IPS-18a (cell line): ENCODE data around the gene USP30.

Source experiments
- H3K27ac ChIP-seq: one replicate; pipeline ENCODE4 v1.5.1; 2013; ENCODE audit warnings: low read length
- H3K27me3 ChIP-seq: one replicate; pipeline ENCODE4 v1.6.1; 2013; ENCODE audit warnings: mild to moderate bottlenecking, low read length; ENCODE audit not compliant: control insufficient read depth, insufficient read depth
- H3K36me3 ChIP-seq: one replicate; pipeline ENCODE4 v1.6.1; 2013; ENCODE audit warnings: low read depth, low read length; ENCODE audit not compliant: control insufficient read depth
- H3K4me1 ChIP-seq: one replicate; pipeline ENCODE4 v1.6.1; 2013; ENCODE audit warnings: low read depth, low read length; ENCODE audit not compliant: control insufficient read depth
- H3K4me3 ChIP-seq: one replicate; pipeline ENCODE4 v1.5.1; 2013; ENCODE audit warnings: low read length
- H3K9ac ChIP-seq: one replicate; pipeline ENCODE4 v1.6.1; 2013; ENCODE audit warnings: mild to moderate bottlenecking, low read length, moderate library complexity
- H3K9me3 ChIP-seq: one replicate; pipeline ENCODE4 v1.6.1; 2013; ENCODE audit warnings: low read depth, low read length; ENCODE audit not compliant: control insufficient read depth

USP30 gene

DNA sequence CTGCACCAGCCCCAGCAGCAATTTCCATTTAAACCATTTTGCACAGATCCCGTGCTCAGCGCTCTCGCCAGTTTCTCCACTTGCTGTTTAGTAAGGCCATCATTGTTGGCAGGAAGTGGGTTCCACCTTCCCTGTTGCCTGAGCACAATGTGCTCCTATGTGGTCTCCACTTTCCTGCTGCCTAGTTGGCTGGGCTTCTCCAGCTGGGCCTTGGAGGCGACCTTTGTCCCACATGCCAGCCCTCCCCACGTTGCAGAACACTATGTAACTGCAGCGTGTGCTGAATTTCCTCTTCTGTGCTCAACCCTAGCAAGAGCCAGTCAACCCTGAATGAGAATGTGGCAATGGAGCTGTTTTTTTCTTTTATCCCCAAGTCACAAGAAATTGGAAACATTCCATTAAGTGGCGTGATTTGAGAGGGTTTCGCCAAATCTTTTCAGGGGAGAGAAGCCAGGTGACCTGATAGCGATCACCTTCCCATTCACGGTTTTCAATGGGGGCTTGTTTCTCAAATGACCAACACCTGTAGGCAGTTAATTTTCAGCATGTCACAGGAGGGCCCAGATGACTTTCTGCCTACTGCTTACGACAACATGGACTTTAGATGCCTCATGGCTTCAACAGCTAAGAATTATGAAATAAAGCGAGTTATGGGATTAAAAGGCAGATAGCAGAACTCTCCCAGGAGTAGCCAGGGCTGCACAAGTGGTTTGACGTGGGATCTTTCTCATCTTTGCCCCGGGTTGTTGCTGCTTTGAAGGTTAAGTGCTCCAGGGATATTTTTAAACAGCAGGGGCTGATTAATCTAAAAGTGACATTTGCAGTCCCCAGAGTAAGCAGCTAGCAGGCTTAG, 63.6 kb downstream of the USP30 start, which contains the start of gene ACACB:
Gene ACACB (plus strand): TSS at position 830 of the 853 bp plus-strand sequence. CDS start 22,819 bp downstream, outside the sequence.
- Histone ChIP-seq H3K9ac (no peak within 1 kb of the TSS), H3K27ac (no peak within 1 kb of the TSS), H3K9me3 (no peaks in the 10 kb centered on the region)

GRCh38 chr12:109116611-109116949, 64.2 kb downstream of the USP30 start:
- H3K36me3 ChIP-seq, result no peaks in the 10 kb centered on the region

More for the DNA sequence above, 63.6 kb downstream of the USP30 start, which contains the start of gene ACACB:
- H3K4me1 ChIP-seq, result peaks cover 10% of the 10 kb centered on the region
- no peaks in the 10 kb centered on the region for H3K36me3 ChIP-seq
- H3K27me3 ChIP-seq, result no peaks in the 10 kb centered on the region
- H3K4me3 ChIP-seq, result no peak within 1 kb of the TSS

DNA sequence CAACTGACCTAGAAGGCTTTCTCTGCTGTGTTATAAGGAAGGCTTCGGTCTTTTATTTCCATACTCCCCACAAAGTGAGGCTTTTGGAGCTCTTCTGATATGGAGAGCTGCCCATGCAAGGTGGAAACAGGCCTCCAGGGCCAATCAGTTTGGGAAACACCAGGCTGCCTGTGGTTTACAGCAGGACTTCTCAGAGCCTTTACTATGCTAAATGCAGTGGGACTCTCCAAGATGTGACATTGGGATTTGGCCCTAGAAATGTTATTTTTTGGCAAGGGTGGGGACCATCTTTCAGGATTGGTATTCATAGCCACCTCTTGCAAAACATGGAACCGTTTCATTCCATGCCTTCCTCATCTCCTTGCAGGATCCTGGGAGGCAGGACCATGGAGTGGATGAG, 67.7 kb downstream of the USP30 start:
- Histone ChIP-seq H3K4me1 (peaks cover 10% of the 10 kb centered on the region), H3K9ac (no peak overlapping the region), H3K36me3 (no peaks in the 10 kb centered on the region), H3K27ac (no peak overlapping the region), H3K9me3 (no peaks in the 10 kb centered on the region), H3K27me3 (no peaks in the 10 kb centered on the region), H3K4me3 (no peak overlapping the region)

More at GRCh38 chr12:109116611-109116949, 64.2 kb downstream of the USP30 start:
- no peaks in the 10 kb centered on the region for H3K27me3 ChIP-seq
- no peak overlapping the region for H3K4me3 ChIP-seq
- no peaks in the 10 kb centered on the region for H3K9me3 ChIP-seq
- peaks cover 10% of the 10 kb centered on the region for H3K4me1 ChIP-seq
- no peak overlapping the region for H3K27ac ChIP-seq
- no peak overlapping the region for H3K9ac ChIP-seq

- H3K27ac ChIP-seq, result no peak overlapping the region
- no peaks in the 10 kb centered on the region for H3K27me3 ChIP-seq
- H3K9ac ChIP-seq, result no peak overlapping the region
- H3K36me3 ChIP-seq, result no peaks in the 10 kb centered on the region
- no peaks in the 10 kb centered on the region for H3K9me3 ChIP-seq
- no peak overlapping the region for H3K4me3 ChIP-seq
- peaks cover 8% of the 10 kb centered on the region for H3K4me1 ChIP-seq
Observed at GRCh38 chr12:109120557-109120956, 68.2 kb downstream of the USP30 start.

DNA sequence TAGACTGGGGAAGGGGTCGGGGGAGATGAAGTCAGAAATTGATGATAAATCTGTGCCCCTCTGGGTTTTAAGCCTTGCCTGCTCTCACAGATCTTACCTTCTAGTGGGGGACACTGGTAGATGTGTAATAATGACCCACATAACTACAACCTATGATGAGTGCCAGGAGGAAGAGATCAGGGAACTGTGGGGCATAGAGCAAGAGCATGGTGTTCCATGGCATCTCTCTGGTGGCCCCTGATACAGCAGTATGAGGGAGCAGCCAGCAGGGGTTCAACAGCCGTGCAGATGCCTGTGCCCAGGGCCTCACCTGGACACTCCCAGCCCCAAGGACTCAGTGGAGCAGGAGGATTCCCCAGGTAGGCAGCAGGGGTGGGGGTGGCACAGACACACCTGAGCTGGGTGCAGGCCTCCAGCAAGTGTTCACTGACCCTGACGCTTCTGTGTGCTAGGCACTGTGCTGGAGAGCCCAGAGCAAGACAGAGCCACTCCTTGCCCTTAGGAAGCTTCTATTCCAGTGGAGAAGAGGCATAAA, 69.0 kb downstream of the USP30 start:
- Histone ChIP-seq H3K4me1 (peaks cover 3% of the 10 kb centered on the region), H3K4me3 (no peak overlapping the region), H3K27ac (no peak overlapping the region), H3K9ac (no peak overlapping the region), H3K27me3 (no peaks in the 10 kb centered on the region), H3K9me3 (no peaks in the 10 kb centered on the region), H3K36me3 (no peaks in the 10 kb centered on the region)

GRCh38 chr12:109124878-109125648, 72.7 kb downstream of the USP30 start:
- Histone ChIP-seq H3K4me1 (peaks cover 3% of the 10 kb centered on the region), H3K36me3 (no peaks in the 10 kb centered on the region), H3K9me3 (no peaks in the 10 kb centered on the region), H3K9ac (no peak overlapping the region), H3K27ac (no peak overlapping the region), H3K4me3 (no peak overlapping the region), H3K27me3 (no peaks in the 10 kb centered on the region)

GRCh38 chr12:109125791-109126190, 73.4 kb downstream of the USP30 start:
- Histone ChIP-seq H3K9ac (no peak overlapping the region), H3K4me3 (no peak overlapping the region), H3K27me3 (no peaks in the 10 kb centered on the region), H3K36me3 (no peaks in the 10 kb centered on the region), H3K27ac (no peak overlapping the region), H3K9me3 (no peaks in the 10 kb centered on the region), H3K4me1 (peaks cover 3% of the 10 kb centered on the region)

- Histone ChIP-seq H3K27ac (no peak overlapping the region), H3K27me3 (no peaks in the 10 kb centered on the region), H3K4me1 (peaks cover 3% of the 10 kb centered on the region), H3K9ac (no peak overlapping the region), H3K9me3 (no peaks in the 10 kb centered on the region), H3K36me3 (no peaks in the 10 kb centered on the region), H3K4me3 (no peak overlapping the region)
Observed at GRCh38 chr12:109126784-109127183, 74.4 kb downstream of the USP30 start.

DNA sequence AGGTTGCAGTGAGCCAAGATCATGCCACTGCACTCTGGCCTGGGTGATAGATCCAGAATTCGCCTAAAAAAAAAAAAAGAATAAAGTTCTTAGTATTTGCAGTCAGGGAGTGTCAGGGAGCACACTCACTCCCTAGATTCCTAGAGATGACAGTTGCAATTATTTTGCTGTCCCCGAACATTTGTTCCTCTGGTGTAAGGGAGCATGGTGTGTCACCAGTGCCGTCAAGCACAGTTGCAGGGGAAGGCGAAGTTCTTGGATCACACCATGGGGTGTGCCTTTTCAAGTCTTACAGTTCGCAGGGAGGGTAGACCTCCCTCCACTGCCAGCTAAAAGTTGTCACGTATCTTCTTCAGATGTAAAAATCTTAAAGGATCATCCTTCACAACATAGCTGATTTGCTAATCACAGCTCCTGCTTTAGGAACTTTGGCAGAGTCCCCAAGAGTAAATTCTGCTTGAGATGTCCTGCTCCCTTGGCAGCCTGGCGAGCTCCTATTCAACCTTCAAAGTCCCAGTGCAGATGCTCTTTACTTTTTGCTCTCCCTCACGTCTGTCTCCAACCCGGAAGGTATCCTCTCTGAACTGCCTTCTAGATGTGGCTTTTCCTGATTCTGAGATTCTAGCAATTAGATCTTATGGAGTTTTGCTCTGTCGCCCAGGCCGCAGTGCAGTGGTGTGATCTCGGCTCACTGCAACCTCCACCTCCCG, 75.3 kb downstream of the USP30 start:
- Histone ChIP-seq H3K36me3 (no peaks in the 10 kb centered on the region), H3K27me3 (no peaks in the 10 kb centered on the region), H3K4me3 (no peak overlapping the region), H3K9ac (no peak overlapping the region), H3K27ac (no peak overlapping the region), H3K4me1 (peaks cover 3% of the 10 kb centered on the region), H3K9me3 (no peaks in the 10 kb centered on the region)

DNA sequence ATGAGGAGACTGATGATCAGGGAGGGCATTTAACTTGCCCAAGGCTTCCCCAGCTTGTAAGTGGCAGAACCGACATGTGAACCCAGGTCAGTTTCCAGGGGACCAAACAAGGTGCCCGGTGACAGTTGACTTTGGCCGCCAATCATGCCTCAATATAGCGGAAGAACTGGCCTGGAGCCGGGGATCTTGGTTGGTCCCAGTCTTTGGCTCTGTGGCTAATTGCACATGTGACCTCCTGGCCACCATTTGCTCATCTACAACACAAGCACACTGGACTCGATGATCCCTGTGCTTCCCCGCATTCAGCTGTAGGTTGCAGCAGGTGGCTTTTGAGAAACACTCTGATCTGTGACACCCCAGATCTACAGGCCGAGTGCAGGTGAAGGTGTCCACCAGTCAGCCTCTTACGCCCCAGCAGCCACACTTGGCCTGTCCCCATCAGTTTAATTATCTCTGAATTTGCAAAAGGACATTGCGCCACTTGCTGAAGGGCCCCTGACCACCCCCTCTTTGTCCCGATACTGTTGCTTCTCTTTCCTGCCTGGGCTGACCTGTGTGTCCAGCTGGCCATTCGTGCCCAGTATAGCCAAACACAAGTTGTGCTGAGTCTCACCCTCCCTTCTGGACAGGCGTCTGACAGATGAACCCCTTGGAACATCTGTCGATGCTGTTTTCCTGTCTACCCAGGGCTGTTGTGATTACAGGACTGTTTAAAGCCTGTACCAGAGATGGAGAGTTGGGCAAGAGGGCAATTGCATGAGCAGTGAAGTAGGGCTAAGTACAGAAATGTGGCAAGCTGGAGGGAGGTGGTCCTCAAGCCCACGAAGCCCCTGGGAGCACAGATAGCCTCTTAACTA, 78.1 kb downstream of the USP30 start:
- H3K9me3 ChIP-seq, result no peaks in the 10 kb centered on the region
- H3K27me3 ChIP-seq, result no peaks in the 10 kb centered on the region
- no peaks in the 10 kb centered on the region for H3K36me3 ChIP-seq
- peaks cover 3% of the 10 kb centered on the region for H3K4me1 ChIP-seq
- no peak overlapping the region for H3K27ac ChIP-seq
- H3K4me3 ChIP-seq, result no peak overlapping the region
- H3K9ac ChIP-seq, result no peak overlapping the region
